Neural crest cell (in vitro differentiated cells): Measurements from ENCODE around the gene MYCBPAP. TPM values are rescaled to one million over a fixed set of nuclear protein-coding genes. Genes with fewer than 3 reads are reported as not detected.

Experiments
- DNase-seq: peaks from one replicate; pipeline ENCODE4 v3.0.0; 2021; ENCODE audit warnings: low read depth, mixed read lengths, low spot score
- H3K27ac Mint-ChIP-seq: one replicate; pipeline ENCODE4 v1.8.0; 2021; ENCODE audit warnings: mild to moderate bottlenecking, mixed read lengths; ENCODE audit not compliant: unreplicated experiment
- H3K27me3 Mint-ChIP-seq: 2 replicates; pipeline ENCODE4 v1.8.0; 2021; ENCODE audit warnings: low read depth, mild to moderate bottlenecking, mixed read lengths
- H3K36me3 Mint-ChIP-seq: 2 replicates; pipeline ENCODE4 v1.8.0; 2021; ENCODE audit warnings: low read depth, mild to moderate bottlenecking, mixed read lengths
- H3K4me1 Mint-ChIP-seq: 2 replicates; pipeline ENCODE4 v1.8.0; 2021; ENCODE audit warnings: mixed read lengths
- H3K4me3 Mint-ChIP-seq: one replicate; pipeline ENCODE4 v1.8.0; 2021; ENCODE audit warnings: mild to moderate bottlenecking, mixed read lengths
- H3K9me3 Mint-ChIP-seq: 2 replicates; pipeline ENCODE4 v1.8.0; 2021; ENCODE audit warnings: mixed read lengths
- CTCF ChIP-seq: fragments of 200-600 bp; sonication (generic); conservative IDR thresholded peaks from 2 replicates; pipeline ENCODE4 v1.5.0; 2021; ENCODE audit warnings: antibody characterized with exemption, mild to moderate bottlenecking
- total RNA-seq: library from RNA; stranded (reverse); gene quantifications from 2 replicates; pipeline ENCODE4 v1.2.1, GENCODE V29; 2021

MYCBPAP gene
- total RNA-seq, 1 donor from 2014 or later, result 1.2 TPM

DNA sequence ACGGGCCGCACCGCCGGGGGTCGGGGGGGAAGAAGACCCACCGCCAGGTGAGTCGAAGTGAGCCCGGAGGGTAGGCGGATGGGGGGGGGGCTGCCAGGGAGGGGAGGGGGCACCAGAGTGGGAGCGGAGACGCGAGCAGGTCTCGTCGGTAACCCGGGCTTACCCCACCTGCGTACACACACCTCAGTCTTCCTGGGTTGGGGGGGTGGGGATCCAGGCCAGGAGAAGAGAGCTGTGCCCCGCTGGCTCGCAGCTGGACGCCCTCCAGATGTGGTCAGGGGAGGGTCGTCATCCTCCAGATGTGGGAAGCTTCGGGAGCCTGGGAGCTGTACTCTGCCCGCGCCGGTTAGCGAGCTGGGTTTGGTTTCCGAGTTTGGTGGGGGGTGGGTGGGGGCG lies 53.5 kb downstream of the MYCBPAP start:
- no peaks in the 10 kb centered on the region for H3K36me3 Mint-ChIP-seq
- peaks cover 91% of the 10 kb centered on the region for H3K27me3 Mint-ChIP-seq
- no peak overlapping the region for H3K27ac Mint-ChIP-seq
- no peak for DNase-seq
- no peak overlapping the region for H3K4me3 Mint-ChIP-seq
- peaks cover 41% of the 10 kb centered on the region for H3K4me1 Mint-ChIP-seq
- no peaks in the 10 kb centered on the region for H3K9me3 Mint-ChIP-seq
- TF ChIP-seq CTCF, result no peak

GRCh38 chr17:50562242-50563091 lies 54.2 kb downstream of the MYCBPAP start:
- no peak for TF ChIP-seq CTCF
- DNase-seq, result no peak
- Mint-ChIP-seq H3K27ac (no peak overlapping the region), H3K27me3 (peaks cover 91% of the 10 kb centered on the region), H3K36me3 (no peaks in the 10 kb centered on the region), H3K4me1 (peaks cover 45% of the 10 kb centered on the region), H3K9me3 (no peaks in the 10 kb centered on the region), H3K4me3 (peak overlapping the region; percentile 64)

- no peak for DNase-seq
- Mint-ChIP-seq H3K4me3 (peak overlapping the region; percentile 61), H3K36me3 (no peaks in the 10 kb centered on the region), H3K27me3 (peaks cover 91% of the 10 kb centered on the region), H3K9me3 (no peaks in the 10 kb centered on the region), H3K4me1 (peaks cover 48% of the 10 kb centered on the region), H3K27ac (no peak overlapping the region)
- no peak for TF ChIP-seq CTCF
These were observed 54.9 kb downstream of the MYCBPAP start for GRCh38 chr17:50563092-50563511.

DNA sequence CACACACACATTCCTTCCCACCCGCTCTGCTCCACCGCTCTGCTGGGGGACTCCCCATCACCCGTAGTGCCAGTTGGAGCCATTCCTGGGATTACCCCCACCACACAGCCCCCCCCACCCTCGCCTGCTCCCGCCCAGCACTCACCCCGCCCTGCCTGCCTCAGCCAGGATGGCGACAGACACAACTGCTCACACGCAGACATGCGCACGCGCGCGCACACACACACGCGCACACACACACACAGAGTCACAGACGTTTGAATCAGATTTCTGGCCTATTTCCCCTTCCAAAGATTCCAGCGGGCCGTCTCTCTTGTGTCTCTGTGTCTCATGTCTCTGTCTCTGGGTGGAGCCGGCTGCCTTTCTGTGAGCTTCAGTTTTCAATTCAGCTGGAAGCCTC lies 56.7 kb downstream of the MYCBPAP start:
- peak overlapping the region; percentile 69 for H3K4me3 Mint-ChIP-seq
- no peak for DNase-seq
- no peaks in the 10 kb centered on the region for H3K9me3 Mint-ChIP-seq
- H3K4me1 Mint-ChIP-seq, result peaks cover 40% of the 10 kb centered on the region
- no peak for TF ChIP-seq CTCF
- no peak overlapping the region for H3K27ac Mint-ChIP-seq
- no peaks in the 10 kb centered on the region for H3K36me3 Mint-ChIP-seq
- H3K27me3 Mint-ChIP-seq, result peaks cover 73% of the 10 kb centered on the region

DNA sequence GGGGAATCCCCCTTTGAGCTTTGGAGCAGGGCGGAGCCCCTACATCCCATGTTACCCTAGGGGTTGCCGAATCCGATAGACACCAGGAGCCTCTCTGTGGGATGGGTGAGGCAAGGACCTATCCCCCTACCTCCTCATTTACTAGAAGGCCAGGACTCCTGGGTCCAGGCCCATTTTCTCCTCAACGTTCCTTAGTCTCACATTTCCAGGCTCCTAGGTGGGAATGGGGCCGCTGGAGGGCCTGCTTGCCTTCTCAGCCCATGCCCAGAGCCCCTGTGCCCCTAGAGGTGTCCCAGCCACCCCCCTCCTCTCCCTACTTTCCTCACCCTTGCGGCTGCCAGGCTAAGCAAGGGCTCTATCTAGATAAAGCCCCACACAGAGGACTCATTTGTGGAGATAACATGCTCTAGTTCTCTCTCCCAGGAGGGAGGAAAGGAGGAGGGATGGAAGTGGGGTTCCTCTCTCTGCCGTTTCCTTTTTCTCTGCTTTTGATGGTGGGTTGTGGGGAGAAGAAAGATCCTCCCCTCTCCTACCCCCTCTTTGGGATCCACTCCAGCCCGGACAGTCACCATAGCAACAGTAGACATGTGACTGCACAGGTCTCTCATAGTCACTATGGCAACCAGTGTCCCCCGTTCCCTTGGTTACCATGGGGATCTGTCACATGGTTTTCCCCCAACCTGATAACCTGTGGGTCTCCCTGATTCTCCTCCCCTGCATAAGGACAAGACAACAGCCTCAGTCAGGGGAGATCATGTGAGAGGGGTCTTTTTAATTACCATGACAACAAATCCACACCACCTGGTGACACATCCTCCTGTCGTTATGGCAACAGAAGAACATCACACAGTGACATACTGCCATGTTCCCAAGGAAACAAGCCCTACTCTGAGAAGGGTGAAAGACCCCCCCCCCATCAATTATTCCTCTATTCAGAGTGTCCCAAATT lies 57.4 kb downstream of the MYCBPAP start:
- peak overlapping the region; percentile 7 for H3K27ac Mint-ChIP-seq
- peaks cover 67% of the 10 kb centered on the region for H3K27me3 Mint-ChIP-seq
- H3K4me3 Mint-ChIP-seq, result peak overlapping the region; percentile 64
- no peak for TF ChIP-seq CTCF
- H3K4me1 Mint-ChIP-seq, result peaks cover 40% of the 10 kb centered on the region
- no peaks in the 10 kb centered on the region for H3K36me3 Mint-ChIP-seq
- H3K9me3 Mint-ChIP-seq, result no peaks in the 10 kb centered on the region
- peak; percentile 31 for DNase-seq
